Measurements from ENCODE around the gene CX3CR1.

The CX3CR1 gene, protein sequence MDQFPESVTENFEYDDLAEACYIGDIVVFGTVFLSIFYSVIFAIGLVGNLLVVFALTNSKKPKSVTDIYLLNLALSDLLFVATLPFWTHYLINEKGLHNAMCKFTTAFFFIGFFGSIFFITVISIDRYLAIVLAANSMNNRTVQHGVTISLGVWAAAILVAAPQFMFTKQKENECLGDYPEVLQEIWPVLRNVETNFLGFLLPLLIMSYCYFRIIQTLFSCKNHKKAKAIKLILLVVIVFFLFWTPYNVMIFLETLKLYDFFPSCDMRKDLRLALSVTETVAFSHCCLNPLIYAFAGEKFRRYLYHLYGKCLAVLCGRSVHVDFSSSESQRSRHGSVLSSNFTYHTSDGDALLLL

GRCh38 chr3:39279745-39280517 lies at the start of gene CX3CR1:
Gene CX3CR1, minus strand, starts transcription at chr3:39280036. Its CDS starts 13,527 bp downstream, at chr3:39266509.
- TF ChIP-seq, protein P1, sequence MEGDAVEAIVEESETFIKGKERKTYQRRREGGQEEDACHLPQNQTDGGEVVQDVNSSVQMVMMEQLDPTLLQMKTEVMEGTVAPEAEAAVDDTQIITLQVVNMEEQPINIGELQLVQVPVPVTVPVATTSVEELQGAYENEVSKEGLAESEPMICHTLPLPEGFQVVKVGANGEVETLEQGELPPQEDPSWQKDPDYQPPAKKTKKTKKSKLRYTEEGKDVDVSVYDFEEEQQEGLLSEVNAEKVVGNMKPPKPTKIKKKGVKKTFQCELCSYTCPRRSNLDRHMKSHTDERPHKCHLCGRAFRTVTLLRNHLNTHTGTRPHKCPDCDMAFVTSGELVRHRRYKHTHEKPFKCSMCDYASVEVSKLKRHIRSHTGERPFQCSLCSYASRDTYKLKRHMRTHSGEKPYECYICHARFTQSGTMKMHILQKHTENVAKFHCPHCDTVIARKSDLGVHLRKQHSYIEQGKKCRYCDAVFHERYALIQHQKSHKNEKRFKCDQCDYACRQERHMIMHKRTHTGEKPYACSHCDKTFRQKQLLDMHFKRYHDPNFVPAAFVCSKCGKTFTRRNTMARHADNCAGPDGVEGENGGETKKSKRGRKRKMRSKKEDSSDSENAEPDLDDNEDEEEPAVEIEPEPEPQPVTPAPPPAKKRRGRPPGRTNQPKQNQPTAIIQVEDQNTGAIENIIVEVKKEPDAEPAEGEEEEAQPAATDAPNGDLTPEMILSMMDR (IDR thresholded peaks at IDR 0.05; ENCODE audit: low read depth, low read length, missing control alignments), result no peak
- DNase-seq (ENCODE audit: low read depth), result no peak
- H3K4me3 ChIP-seq (ENCODE audit: low read depth, low read length), result no peak within 1 kb of the TSS

GRCh38 chr3:39329493-39329892 lies 49.7 kb upstream of the CX3CR1 start, which contains the start of gene CCR8:
Gene CCR8, plus strand, starts transcription at chr3:39329709. Its CDS starts 2,623 bp downstream, at chr3:39332332.
- H3K4me3 ChIP-seq (ENCODE audit: low read depth, low read length), result no peak within 1 kb of the TSS
- DNase-seq (ENCODE audit: low read depth), result no peak
- TF ChIP-seq, protein P1 (IDR thresholded peaks at IDR 0.05; ENCODE audit: low read depth, low read length, missing control alignments), result no peak

- TF ChIP-seq, protein P1 (IDR thresholded peaks at IDR 0.05; ENCODE audit: low read depth, low read length, missing control alignments), result no peak
- no peak for DNase-seq (ENCODE audit: low read depth)
- no peak overlapping the region for H3K4me3 ChIP-seq (ENCODE audit: low read depth, low read length)
Measured at GRCh38 chr3:39327746-39328349, 48.0 kb upstream of the CX3CR1 start.

DNA sequence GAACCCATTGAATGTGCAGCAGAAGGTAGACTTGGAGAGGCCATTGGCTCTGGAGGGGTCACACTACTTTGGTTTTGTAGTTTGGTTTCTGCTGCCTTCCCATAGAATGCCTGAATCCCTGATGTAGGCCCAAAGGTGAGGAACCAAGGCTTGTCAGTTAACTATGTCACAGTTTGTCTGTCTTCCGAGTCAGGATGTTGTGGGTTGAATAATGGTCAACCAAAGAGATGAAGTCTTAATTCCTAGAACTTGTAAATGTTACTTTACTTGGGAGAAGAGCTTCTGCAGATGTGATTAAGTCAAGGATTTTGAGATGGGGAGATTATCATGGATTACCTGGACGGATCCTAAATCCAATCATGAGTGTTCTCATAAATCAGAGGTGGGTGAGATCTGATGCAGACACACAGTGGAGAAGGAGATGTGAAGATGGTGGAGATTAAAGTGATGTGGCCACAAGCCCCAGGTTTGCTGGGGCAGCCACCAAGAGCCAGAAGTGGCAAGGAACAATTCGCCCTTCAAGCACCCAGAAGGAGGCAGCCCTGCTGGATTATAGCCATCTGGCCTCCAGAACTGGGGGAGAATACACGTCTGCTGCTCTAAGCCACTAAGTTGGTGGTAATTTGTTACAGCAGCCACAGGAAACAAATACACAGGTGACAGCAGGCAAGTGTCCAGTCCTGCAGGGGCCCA lies 47.4 kb upstream of the CX3CR1 start:
- no peak overlapping the region for H3K4me3 ChIP-seq (ENCODE audit: low read depth, low read length)
- no peak for DNase-seq (ENCODE audit: low read depth)
- TF ChIP-seq, protein P1 (IDR thresholded peaks at IDR 0.05; ENCODE audit: low read depth, low read length, missing control alignments), result no peak

DNA sequence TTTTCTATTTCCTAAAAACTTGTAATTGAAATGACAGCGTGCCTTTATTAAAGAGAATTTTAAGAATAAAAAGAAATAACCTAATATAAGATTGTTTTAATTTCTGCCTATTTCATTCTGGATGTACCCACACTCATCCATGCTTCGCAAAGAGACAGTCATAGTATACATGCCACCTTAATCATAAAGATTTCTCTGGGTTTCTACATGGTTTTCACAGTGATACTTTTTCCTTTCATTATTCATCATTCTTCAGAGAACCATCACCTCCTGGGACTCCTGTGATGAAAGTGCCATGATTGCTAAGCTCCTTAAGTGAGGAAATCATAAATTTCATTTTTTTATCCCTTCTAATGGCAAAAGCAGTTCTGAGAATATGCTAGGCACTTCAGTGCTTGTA lies 45.4 kb upstream of the CX3CR1 start:
- TF ChIP-seq, protein P1 (IDR thresholded peaks at IDR 0.05; ENCODE audit: low read depth, low read length, missing control alignments), result no peak
- DNase-seq (ENCODE audit: low read depth), result no peak
- no peak overlapping the region for H3K4me3 ChIP-seq (ENCODE audit: low read depth, low read length)

DNA sequence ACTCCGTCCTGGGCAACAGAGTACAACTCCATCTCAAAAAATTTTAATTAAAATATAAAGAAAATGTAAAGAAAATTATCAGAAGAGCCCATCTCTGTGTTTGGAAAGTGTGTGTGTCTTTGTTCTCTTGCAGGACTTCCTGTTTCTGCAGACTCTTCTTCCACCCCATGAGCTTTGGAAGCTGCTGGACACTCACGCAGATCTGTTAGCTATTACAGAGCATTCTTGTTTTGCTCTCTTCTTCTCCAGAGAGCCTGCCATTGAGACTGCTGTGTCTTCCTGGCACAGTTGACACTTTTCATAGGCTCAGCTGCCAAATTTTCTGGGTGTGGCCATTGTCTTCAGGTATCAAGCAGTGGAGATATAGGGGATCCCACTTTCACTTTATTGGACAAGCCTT lies 43.7 kb upstream of the CX3CR1 start:
- H3K4me3 ChIP-seq (ENCODE audit: low read depth, low read length), result no peak overlapping the region
- DNase-seq (ENCODE audit: low read depth), result no peak
- TF ChIP-seq, protein P1 (IDR thresholded peaks at IDR 0.05; ENCODE audit: low read depth, low read length, missing control alignments), result no peak

All from GM12864 (cell line).